Right atrium auricular region (tissue), 2 donors: ENCODE measurements around the gene PGF. TPM values are rescaled to one million over a fixed set of nuclear protein-coding genes. Genes with fewer than 3 reads are reported as not detected.

Experiments used
- DNase-seq: peaks from one replicate; pipeline ENCODE4 v3.0.0-alpha.2; 2019; ENCODE audit warnings: low spot score
- H3K27ac ChIP-seq, 2 donors: fragments of 200-600 bp; sonication (generic); 1 replicate in 1 of 2; 2 replicates in 1 of 2; pipeline ENCODE4 v1.5.1; 2016 to 2019
- H3K27me3 ChIP-seq, 2 donors: fragments of 200-600 bp; sonication (generic); one replicate each; pipeline versions ENCODE4 v1.5.1 to v1.6.0; 2017 to 2019
- H3K36me3 ChIP-seq: fragments of 200-600 bp; sonication (generic); one replicate; pipeline ENCODE4 v1.5.1; 2016
- H3K4me1 ChIP-seq, 2 donors: fragments of 200-600 bp; sonication (generic); one replicate each; pipeline versions ENCODE4 v1.5.1 to v1.6.0; 2017 to 2019
- H3K4me3 ChIP-seq, 2 donors: fragments of 200-600 bp; sonication (generic); 1 replicate in 1 of 2; 2 replicates in 1 of 2; pipeline ENCODE4 v1.5.1; 2017 to 2019; ENCODE audit warnings: mild to moderate bottlenecking in 1 of 2, moderate library complexity in 1 of 2
- H3K9me3 ChIP-seq, 2 donors: fragments of 200-600 bp; sonication (generic); one replicate each; pipeline ENCODE4 v1.5.1; 2019
- CTCF ChIP-seq, 2 donors: fragments of 200-600 bp; sonication (generic); IDR thresholded peaks; one replicate each; pipeline ENCODE4 v1.5.1; 2019; ENCODE audit warnings: antibody characterized with exemption in 2 of 2
- total RNA-seq, 2 donors: library from RNA; depleted of rRNA; stranded (reverse); fragments of >200 nt; gene quantifications; one replicate each; pipeline ENCODE4 v1.1.0, GENCODE V29; 2016

PGF gene
- total RNA-seq, 2 donors from 2014 or later, result 3.3 to 7.0 TPM

- TF ChIP-seq CTCF (IDR thresholded peaks at IDR 0.05), result no peak
- Histone ChIP-seq H3K27ac (no peak overlapping the region), H3K36me3 (no peaks in the 10 kb centered on the region), H3K4me3 (no peak overlapping the region), H3K9me3 (no peaks in the 10 kb centered on the region), H3K27me3 (no peaks in the 10 kb centered on the region), H3K4me1 (peaks cover 0 to 18% of the 10 kb centered on the region in 2 donors)
- no peak for DNase-seq
Observed at GRCh38 chr14:74927225-74927624, 28.2 kb downstream of the PGF start.

GRCh38 chr14:74924061-74924460 lies 31.3 kb downstream of the PGF start:
- H3K27ac ChIP-seq, result no peak overlapping the region
- H3K9me3 ChIP-seq, result no peaks in the 10 kb centered on the region
- H3K4me1 ChIP-seq, result peaks cover 0 to 15% of the 10 kb centered on the region in 2 donors
- no peak for TF ChIP-seq CTCF (IDR thresholded peaks at IDR 0.05)
- H3K36me3 ChIP-seq, result no peaks in the 10 kb centered on the region
- H3K4me3 ChIP-seq, result no peak overlapping the region
- no peaks in the 10 kb centered on the region for H3K27me3 ChIP-seq
- no peak for DNase-seq

- H3K9me3 ChIP-seq, result no peaks in the 10 kb centered on the region
- H3K27me3 ChIP-seq, result no peaks in the 10 kb centered on the region
- peak; percentile 90 for DNase-seq
- peak within 1 kb of the TSS; percentile 60 to 75 for H3K27ac ChIP-seq
- H3K4me1 ChIP-seq, result peaks cover 0 to 23% of the 10 kb centered on the region in 2 donors
- TF ChIP-seq CTCF (IDR thresholded peaks at IDR 0.05), result peak in 1 of 2 donors; percentile 30
- H3K4me3 ChIP-seq, result peak within 1 kb of the TSS; percentile 55 to 78
- H3K36me3 ChIP-seq, result no peaks in the 10 kb centered on the region
Observed at GRCh38 chr14:74922752-74923401, 32.5 kb downstream of the PGF start, which contains the start of gene RPS6KL1. Gene RPS6KL1, minus strand, starts transcription at chr14:74923260. Its CDS starts 1,719 bp downstream, at chr14:74921541.

- no peak for DNase-seq
- Histone ChIP-seq H3K27ac (peak overlapping the region; percentile 60 to 75), H3K36me3 (no peaks in the 10 kb centered on the region), H3K4me1 (peaks cover 0 to 30% of the 10 kb centered on the region in 2 donors), H3K9me3 (no peaks in the 10 kb centered on the region), H3K27me3 (no peaks in the 10 kb centered on the region), H3K4me3 (peak overlapping the region; percentile 55 to 78)
- TF ChIP-seq CTCF (IDR thresholded peaks at IDR 0.05), result no peak
Observed at GRCh38 chr14:74921987-74922751, 33.2 kb downstream of the PGF start.

GRCh38 chr14:74921053-74921620 lies 34.3 kb downstream of the PGF start:
- Histone ChIP-seq H3K36me3 (no peaks in the 10 kb centered on the region), H3K4me3 (no peak overlapping the region), H3K4me1 (peaks cover 0 to 40% of the 10 kb centered on the region in 2 donors), H3K27ac (no peak overlapping the region), H3K9me3 (no peaks in the 10 kb centered on the region), H3K27me3 (no peaks in the 10 kb centered on the region)
- TF ChIP-seq CTCF (IDR thresholded peaks at IDR 0.05), result no peak
- no peak for DNase-seq
